ENCODE results near the gene LMNTD1. TPM values are rescaled to one million over a fixed set of nuclear protein-coding genes. Genes with fewer than 3 reads are reported as not detected.

The LMNTD1 gene
- 1.8 TPM in 1 of 2 replicates, not detected in the other for total RNA-seq

GRCh38 chr12:25553098-25553497, at the start of gene LMNTD1:
TSS of gene LMNTD1 (minus strand) at chr12:25553283. CDS start at chr12:25552959, 324 bp downstream.

All from cardiac atrium fibroblast (primary cell).